D721Med (cell line): Measurements from ENCODE around the gene IL6ST.

Source experiments
- DNase-seq: peaks from one replicate; pipeline ENCODE4 v3.0.0; 2011; ENCODE audit warnings: low spot score; ENCODE audit not compliant: insufficient read length
- FAIRE-seq: peaks from 2 replicates; lab custom pipeline; 2011; peaks lifted over from hg19 to GRCh38; lab: Jason Lieb, UNC
- TF ChIP-seq, protein P1 (sequence below): IDR thresholded peaks from 2 replicates; pipeline ENCODE4 v1.5.1; 2012; ENCODE audit warnings: mild to moderate bottlenecking, control low read depth; ENCODE audit not compliant: insufficient read depth; ENCODE audit errors: missing control alignments

The IL6ST gene

DNA sequence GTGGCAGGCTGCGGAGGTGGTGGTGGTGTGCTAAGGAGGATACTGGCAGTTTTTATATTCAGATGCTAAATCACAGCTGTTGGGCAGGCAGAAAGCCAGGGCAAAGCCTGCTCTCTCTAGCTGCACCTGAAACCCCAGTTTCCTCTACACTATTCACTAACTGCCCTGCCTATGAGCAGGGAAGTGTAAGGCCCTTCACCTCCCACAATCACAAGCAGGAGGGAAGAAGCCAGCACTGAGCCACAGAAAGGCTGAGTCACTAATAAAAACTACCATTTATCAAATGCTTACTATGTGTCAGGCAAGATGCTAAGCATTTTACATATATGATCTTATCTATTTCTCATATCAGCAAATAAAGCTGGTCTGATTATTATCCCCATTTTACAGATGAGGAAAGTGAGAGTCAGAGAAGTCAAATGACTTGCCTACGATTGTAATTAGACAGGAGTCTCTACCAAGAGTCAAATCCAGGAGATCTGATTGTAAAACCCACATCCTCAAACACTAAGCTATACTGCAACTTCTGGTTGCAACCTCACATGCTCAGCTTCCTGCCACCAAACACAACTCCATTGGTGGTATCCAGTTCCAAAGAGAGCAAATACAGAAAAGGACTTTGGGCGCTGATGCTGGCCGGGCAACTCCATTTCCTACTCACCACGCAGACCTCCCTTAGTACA is 17.7 kb upstream of the IL6ST start:
- TF ChIP-seq, protein P1, sequence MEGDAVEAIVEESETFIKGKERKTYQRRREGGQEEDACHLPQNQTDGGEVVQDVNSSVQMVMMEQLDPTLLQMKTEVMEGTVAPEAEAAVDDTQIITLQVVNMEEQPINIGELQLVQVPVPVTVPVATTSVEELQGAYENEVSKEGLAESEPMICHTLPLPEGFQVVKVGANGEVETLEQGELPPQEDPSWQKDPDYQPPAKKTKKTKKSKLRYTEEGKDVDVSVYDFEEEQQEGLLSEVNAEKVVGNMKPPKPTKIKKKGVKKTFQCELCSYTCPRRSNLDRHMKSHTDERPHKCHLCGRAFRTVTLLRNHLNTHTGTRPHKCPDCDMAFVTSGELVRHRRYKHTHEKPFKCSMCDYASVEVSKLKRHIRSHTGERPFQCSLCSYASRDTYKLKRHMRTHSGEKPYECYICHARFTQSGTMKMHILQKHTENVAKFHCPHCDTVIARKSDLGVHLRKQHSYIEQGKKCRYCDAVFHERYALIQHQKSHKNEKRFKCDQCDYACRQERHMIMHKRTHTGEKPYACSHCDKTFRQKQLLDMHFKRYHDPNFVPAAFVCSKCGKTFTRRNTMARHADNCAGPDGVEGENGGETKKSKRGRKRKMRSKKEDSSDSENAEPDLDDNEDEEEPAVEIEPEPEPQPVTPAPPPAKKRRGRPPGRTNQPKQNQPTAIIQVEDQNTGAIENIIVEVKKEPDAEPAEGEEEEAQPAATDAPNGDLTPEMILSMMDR, result no peak
- DNase-seq (no peak), FAIRE-seq (no peak)

DNA sequence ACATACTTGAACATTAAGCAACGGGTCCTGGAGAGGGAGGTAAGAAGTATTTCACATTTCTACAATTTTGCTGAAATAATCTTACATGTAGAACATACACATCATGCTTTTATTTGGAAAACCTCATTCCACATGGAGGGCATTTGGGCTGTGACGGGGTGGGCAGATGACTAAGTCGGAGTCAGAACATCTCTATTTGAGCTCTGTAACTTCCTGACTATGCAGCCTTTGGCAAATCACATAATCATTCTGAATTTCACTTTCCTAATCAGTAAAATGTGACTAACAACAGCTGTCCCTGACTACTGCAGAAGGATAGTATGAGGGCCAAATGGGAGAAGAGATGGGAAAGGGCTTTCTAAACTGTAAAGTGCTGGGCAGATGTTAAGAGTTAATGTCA is 17.1 kb upstream of the IL6ST start:
- DNase-seq, result no peak
- TF ChIP-seq, protein P1, result no peak
- no peak for FAIRE-seq

DNA sequence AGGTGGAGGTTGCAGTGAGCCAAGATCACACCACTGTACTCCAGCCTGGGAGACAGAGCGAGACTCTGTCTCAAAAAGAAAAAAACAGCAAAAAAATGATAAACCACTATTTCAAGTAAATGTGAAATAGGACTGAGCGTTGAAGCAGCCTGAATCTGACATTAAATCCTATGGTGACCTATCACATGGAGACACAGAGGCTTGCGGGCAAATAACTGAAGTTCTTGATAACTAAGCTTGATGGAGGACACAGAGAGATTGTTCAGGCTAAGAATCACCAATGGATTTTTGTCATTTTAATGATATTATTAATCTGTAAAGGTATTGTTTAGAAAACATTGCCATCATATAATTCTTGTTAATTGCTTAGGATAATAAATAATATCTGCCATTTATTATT is 15.7 kb upstream of the IL6ST start:
- DNase-seq (no peak), FAIRE-seq (no peak)
- TF ChIP-seq, protein P1, result no peak

DNA sequence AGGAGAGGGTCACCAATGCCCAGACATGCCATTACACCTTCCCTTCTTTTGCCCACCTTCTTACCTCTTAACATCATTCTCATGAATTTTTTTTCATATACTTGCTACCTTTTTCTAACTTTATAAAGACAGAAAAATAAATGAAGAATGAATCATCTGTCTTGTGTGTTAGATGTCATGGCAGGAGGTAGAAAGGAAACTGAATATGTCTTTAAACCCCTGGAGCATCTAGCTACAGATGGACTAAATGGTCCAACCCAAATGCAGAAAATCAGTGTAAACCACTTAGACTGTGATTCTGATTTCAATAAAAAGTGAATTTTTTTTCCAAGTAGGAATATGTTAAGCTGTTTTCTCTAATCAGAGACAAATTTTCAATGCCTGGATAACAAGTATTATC is 11.8 kb upstream of the IL6ST start:
- TF ChIP-seq, protein P1, result no peak
- DNase-seq (no peak), FAIRE-seq (no peak)

DNA sequence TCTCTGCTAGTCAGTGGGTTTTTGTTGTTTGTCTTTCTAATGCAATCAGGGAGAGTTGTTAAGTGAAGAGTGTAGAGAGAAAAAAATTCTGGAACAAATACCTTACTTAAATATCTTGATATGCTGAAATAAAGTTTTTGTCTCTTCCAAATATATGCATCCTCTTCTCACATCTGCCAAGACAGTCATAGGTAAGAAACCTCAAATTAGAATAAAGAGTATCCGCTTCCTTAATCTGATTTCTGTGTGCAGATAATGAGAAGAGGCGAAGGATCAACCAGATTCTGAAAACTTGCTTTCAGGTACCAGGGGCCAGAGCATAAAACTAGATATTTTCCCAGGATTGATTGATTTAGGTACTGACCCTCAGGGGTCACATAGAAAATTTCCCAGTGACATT is 11.3 kb upstream of the IL6ST start:
- TF ChIP-seq, protein P1, result no peak
- no peak for DNase-seq
- FAIRE-seq, result no peak

DNA sequence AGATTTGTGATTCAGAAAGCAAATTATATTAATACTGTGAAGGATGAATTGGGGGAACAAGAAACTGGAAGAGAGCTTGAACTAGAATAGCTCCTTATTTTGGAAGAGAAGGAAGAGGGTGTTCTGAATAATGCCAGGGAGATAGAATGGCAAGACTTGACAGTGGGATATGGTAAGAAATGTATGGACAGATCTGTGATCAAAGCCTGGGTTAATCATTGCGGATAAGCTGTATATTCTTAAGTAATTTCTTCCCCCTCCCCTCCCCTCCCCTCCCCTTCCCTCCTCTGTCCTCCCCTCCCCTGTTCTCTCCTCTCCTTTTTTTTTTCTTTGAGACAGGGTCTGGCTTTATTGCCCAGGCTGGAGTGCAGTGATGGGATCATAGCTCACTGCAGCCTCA is 10.1 kb upstream of the IL6ST start:
- no peak for FAIRE-seq
- no peak for DNase-seq
- TF ChIP-seq, protein P1, result no peak

DNA sequence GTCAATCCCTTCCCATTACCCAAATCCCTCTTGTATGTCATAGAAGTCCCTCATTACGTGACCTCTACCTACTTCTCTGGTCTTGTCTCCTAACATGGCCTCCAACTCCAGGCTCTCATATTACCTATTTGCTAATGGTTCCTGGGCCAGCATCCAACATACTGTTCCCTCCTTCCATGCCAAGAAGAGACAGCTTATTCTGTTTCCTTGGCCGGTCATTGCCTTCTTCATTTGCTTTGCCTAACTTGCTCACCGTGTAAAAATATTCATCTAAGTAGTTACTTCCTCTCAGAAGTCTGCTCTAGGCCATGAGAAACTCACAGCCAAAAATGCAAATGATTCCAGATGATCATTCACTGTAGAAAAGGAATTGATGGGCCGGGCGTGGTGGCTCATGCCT is 8.9 kb upstream of the IL6ST start:
- TF ChIP-seq, protein P1, result no peak
- no peak for DNase-seq

More for the DNA sequence above, 8.9 kb upstream of the IL6ST start:
- FAIRE-seq, result no peak
